NCI-H226 (cell line): ENCODE measurements around the gene CASZ1.

Experiments used
- DNase-seq: peaks from one replicate; pipeline ENCODE4 v3.0.0-alpha.2; 2015

Gene CASZ1

GRCh38 chr1:10772711-10773110 is 23.7 kb downstream of the CASZ1 start:
- no peak for DNase-seq

- DNase-seq: no peak
Measured at GRCh38 chr1:10771789-10772188, 24.7 kb downstream of the CASZ1 start.

GRCh38 chr1:10768552-10768951 is 27.9 kb downstream of the CASZ1 start:
- peak; percentile 2 for DNase-seq

GRCh38 chr1:10767282-10767681 is 29.2 kb downstream of the CASZ1 start:
- no peak for DNase-seq

GRCh38 chr1:10765734-10766478 is 30.5 kb downstream of the CASZ1 start:
- DNase-seq: no peak

GRCh38 chr1:10765304-10765703 is 31.1 kb downstream of the CASZ1 start:
- no peak for DNase-seq

GRCh38 chr1:10764296-10764798 is 32.1 kb downstream of the CASZ1 start:
- no peak for DNase-seq

- DNase-seq: no peak
Measured at GRCh38 chr1:10762875-10763274, 33.6 kb downstream of the CASZ1 start.

GRCh38 chr1:10762153-10762523 is 34.3 kb downstream of the CASZ1 start:
- no peak for DNase-seq

- no peak for DNase-seq
Measured at GRCh38 chr1:10761503-10762152, 34.8 kb downstream of the CASZ1 start.

- DNase-seq: no peak
Measured at GRCh38 chr1:10760566-10761502, 35.6 kb downstream of the CASZ1 start.

GRCh38 chr1:10759413-10760200 is 36.8 kb downstream of the CASZ1 start:
- DNase-seq: no peak

GRCh38 chr1:10756842-10757241 is 39.6 kb downstream of the CASZ1 start:
- no peak for DNase-seq

GRCh38 chr1:10755970-10756521 is 40.4 kb downstream of the CASZ1 start:
- DNase-seq: peak; percentile 85

GRCh38 chr1:10754568-10755329 is 41.7 kb downstream of the CASZ1 start:
- DNase-seq: no peak

- DNase-seq: no peak
Measured at GRCh38 chr1:10753299-10753698, 43.1 kb downstream of the CASZ1 start.

- no peak for DNase-seq
Measured at GRCh38 chr1:10751561-10752085, 44.8 kb downstream of the CASZ1 start.

GRCh38 chr1:10751160-10751559 is 45.3 kb downstream of the CASZ1 start:
- no peak for DNase-seq

GRCh38 chr1:10745886-10746455 is 50.5 kb downstream of the CASZ1 start:
- DNase-seq: no peak

GRCh38 chr1:10745383-10745782 is 51.1 kb downstream of the CASZ1 start:
- DNase-seq: no peak
